HepG2 (cell line): ENCODE results near the gene STRIT1. TPM values are rescaled to one million over a fixed set of nuclear protein-coding genes. Genes with fewer than 3 reads are reported as not detected.

Source experiments
- ATAC-seq: fragments of 200-7000 bp; cut with Tn5 transposase; 3 replicates; pipeline ENCODE4 v1.9.1; 2020; ENCODE audit warnings: mild to moderate bottlenecking, moderate library complexity
- BruUV-seq: library from RNA; stranded (reverse); fragments of 400-500 nt; replicated peaks from 2 replicates; lab custom pipeline; 2021; lab: Mats Ljungman, UMichigan
- CTCF ChIA-PET: fragments of 300-600 bp; formaldehyde crosslinking; extraction: SDS; loops from one replicate; lab custom pipeline; 2021; ENCODE audit warnings: low total read pairs, inconsistent platforms, low intra/inter-chr PET ratio; lab: Yijun Ruan, JAX
- POLR2A ChIA-PET: fragments of 350-600 bp; sonication (Branson Sonifier 250); formaldehyde crosslinking; loops from one replicate; lab custom pipeline; 2020; ENCODE audit warnings: antibody characterized with exemption, inconsistent platforms; lab: Yijun Ruan, JAX
- DNase-seq: peaks from one replicate; pipeline ENCODE4 v3.0.0-alpha.2; 2015; ENCODE audit warnings: low spot score
- FAIRE-seq: peaks from 3 replicates; lab custom pipeline; 2011; peaks lifted over from hg19 to GRCh38; lab: Jason Lieb, UNC
- H2AFZ ChIP-seq: one replicate; pipeline ENCODE4 v1.6.1; 2011; ENCODE audit warnings: low read length, inconsistent platforms
- H3K27ac ChIP-seq: fragments of 300-600 bp; 3 replicates; pipeline ENCODE4 v1.8.0; 2011; ENCODE audit warnings: mixed run types, mild to moderate bottlenecking, mixed read lengths, low read length, inconsistent platforms; ENCODE audit not compliant: insufficient read depth; ENCODE audit errors: extremely low read length
- H3K27me3 ChIP-seq, 2 experiments: fragments of 200-600 bp in 1 of 2; 2 replicates in 1 of 2; 3 replicates in 1 of 2; pipeline versions ENCODE4 v1.6.0 to v1.8.0; 2011; ENCODE audit warnings: low read length in 2 of 2, mild to moderate bottlenecking in 2 of 2, moderate library complexity in 2 of 2, inconsistent platforms in 1 of 2; ENCODE audit not compliant: insufficient read depth in 2 of 2, control insufficient read depth in 1 of 2
- H3K36me3 ChIP-seq, 2 experiments: fragments of 200-600 bp in 1 of 2; replicated peaks in 1 of 2; 2 replicates in 1 of 2; 3 replicates in 1 of 2; pipeline versions ENCODE4 v1.5.1 to v1.8.0; 2011; ENCODE audit warnings: low read length in 2 of 2, inconsistent platforms in 1 of 2; ENCODE audit not compliant: insufficient read depth in 2 of 2, control insufficient read depth in 1 of 2
- H3K4me1 ChIP-seq: 2 replicates; pipeline ENCODE4 v1.5.1; 2012; ENCODE audit warnings: low read length, inconsistent platforms; ENCODE audit not compliant: insufficient read depth
- H3K4me2 ChIP-seq: 2 replicates; pipeline ENCODE4 v1.6.0; 2011; ENCODE audit warnings: low read depth, low read length, inconsistent platforms
- H3K4me3 ChIP-seq, 3 experiments: fragments of 200-600 bp in 1 of 3; sonication (generic), shearing (Covaris generic) in 1 of 3; replicated peaks in 1 of 3; 2 replicates each; pipeline ENCODE4 v1.5.1; 2011 to 2016; ENCODE audit warnings: low read length in 3 of 3, inconsistent platforms in 2 of 3, low read depth in 2 of 3, mild to moderate bottlenecking in 2 of 3, control low read depth in 1 of 3, mixed read lengths in 1 of 3; ENCODE audit not compliant: insufficient read depth in 1 of 3
- H3K79me2 ChIP-seq: one replicate; pipeline ENCODE4 v1.6.1; 2011; ENCODE audit warnings: low read length, inconsistent platforms; ENCODE audit not compliant: insufficient read depth
- H3K9ac ChIP-seq: 2 replicates; pipeline ENCODE4 v1.6.0; 2011; ENCODE audit warnings: mild to moderate bottlenecking, low read depth, low read length, inconsistent platforms; ENCODE audit not compliant: insufficient read depth
- H3K9me3 ChIP-seq: 2 replicates; pipeline ENCODE4 v1.5.1; 2012; ENCODE audit warnings: mild to moderate bottlenecking, low read length
- H4K20me1 ChIP-seq: 2 replicates; pipeline ENCODE4 v1.6.0; 2011; ENCODE audit warnings: inconsistent platforms, mild to moderate bottlenecking, low read length, moderate library complexity; ENCODE audit not compliant: insufficient read depth
- ARNT2 ChIP-seq: sonication (generic); formaldehyde crosslinking; IDR thresholded peaks from 2 replicates; pipeline ENCODE4 v1.8.0; 2022; ENCODE audit warnings: mild to moderate bottlenecking, low read depth, missing genetic modification reagents, moderate library complexity
- DMAP1 ChIP-seq: IDR thresholded peaks from 2 replicates; pipeline ENCODE4 v1.6.1; 2016
- ELF4 ChIP-seq: sonication (generic); formaldehyde crosslinking; IDR thresholded peaks from 2 replicates; pipeline ENCODE4 v1.5.0; 2020; ENCODE audit warnings: missing genetic modification reagents, mild to moderate bottlenecking, moderate library complexity, borderline replicate concordance
- GLI4 ChIP-seq: sonication (generic); formaldehyde crosslinking; IDR thresholded peaks from 2 replicates; pipeline ENCODE4 v1.5.1; 2020; ENCODE audit warnings: missing genetic modification reagents, mild to moderate bottlenecking, moderate library complexity, borderline replicate concordance
- PRDM4 ChIP-seq: sonication (generic); formaldehyde crosslinking; IDR thresholded peaks from 2 replicates; pipeline ENCODE4 v1.9.0; 2021; ENCODE audit warnings: missing genetic modification reagents, borderline replicate concordance
- SMARCE1 ChIP-seq: fragments of 450-650 bp; IDR thresholded peaks from 2 replicates; pipeline ENCODE4 v1.6.1; 2017; ENCODE audit warnings: borderline replicate concordance
- SOX5 ChIP-seq: IDR thresholded peaks from 2 replicates; pipeline ENCODE4 v1.6.1; 2016; ENCODE audit warnings: borderline replicate concordance
- TMF1 ChIP-seq: sonication (generic); formaldehyde crosslinking; IDR thresholded peaks from 2 replicates; pipeline ENCODE4 v1.8.1; 2022; ENCODE audit warnings: low read depth, missing genetic modification reagents
- ZMYM3 ChIP-seq: sonication (generic); formaldehyde crosslinking; IDR thresholded peaks from 2 replicates; pipeline ENCODE4 v1.5.1; 2020; ENCODE audit warnings: mild to moderate bottlenecking, missing genetic modification reagents
- ZNF207 ChIP-seq: fragments of 450-650 bp; IDR thresholded peaks from 2 replicates; pipeline ENCODE4 v1.6.1; 2016; ENCODE audit warnings: antibody characterized with exemption, borderline replicate concordance
- ZNF367 ChIP-seq: sonication (generic); formaldehyde crosslinking; IDR thresholded peaks from 2 replicates; pipeline ENCODE4 v1.4.0; 2020; ENCODE audit warnings: missing genetic modification reagents, borderline replicate concordance
- ZNF713 ChIP-seq: sonication (generic); formaldehyde crosslinking; IDR thresholded peaks from 2 replicates; pipeline ENCODE4 v1.4.0; 2020; ENCODE audit warnings: mild to moderate bottlenecking, missing genetic modification reagents
- WGBS: methylation state at CpG from one replicate; pipeline ENCODE4 v1.1.6; 2017; ENCODE audit warnings: low lambda C conversion rate; 5-methylcytosine and 5-hydroxymethylcytosine counted together
- in situ Hi-C: cut with HindIII; loops from 2 replicates; pipeline ENCODE4 v1.10.0; 2017; ENCODE audit warnings: low pct_unique_long_range_greater_than_20kb; ENCODE audit not compliant: extremely low pct_ligation_motif_present
- intact Hi-C: fragments of 100-400 bp; cut with micrococcal nuclease; formaldehyde crosslinking; loops from one replicate; pipeline ENCODE4 v1.10.0; 2022; ENCODE audit not compliant: unreplicated experiment
- polyA plus RNA-seq, 8 experiments: library from polyadenylated mRNA; depleted of rRNA in 3 of 8; stranded (reverse) in 7 of 8; unstranded in 1 of 8; fragments of >200 nt; fragmentation: Illumina TruSeq in 4 of 8; extraction: Trizol in 4 of 8; gene quantifications; 2 replicates each; pipeline versions ENCODE4 v1.2.1 to v1.2.3, GENCODE V29; 2011 to 2016; ENCODE audit warnings: low read depth in 4 of 8, missing spikeins in 1 of 8, mixed read lengths in 1 of 8; ENCODE audit not compliant: insufficient read depth in 1 of 8
- total RNA-seq, 5 experiments: library from RNA; depleted of rRNA; stranded (reverse); fragments of >200 nt; fragmentation: Illumina TruSeq; extraction: Trizol; gene quantifications; 2 replicates each; pipeline ENCODE4 v1.2.3, GENCODE V29; 2016; ENCODE audit warnings: low read depth in 1 of 5
- TF ChIP-seq, protein P1 (sequence below): sonication (generic); formaldehyde crosslinking; IDR thresholded peaks from 2 replicates; pipeline ENCODE4 v1.4.0; 2020; ENCODE audit warnings: mild to moderate bottlenecking, missing genetic modification reagents

Gene STRIT1
- total and polyA plus RNA-seq, 2 of the 13 experiments (the other 11 are each of a cell fraction or from before 2014, with no cell fraction given): not detected

DNA sequence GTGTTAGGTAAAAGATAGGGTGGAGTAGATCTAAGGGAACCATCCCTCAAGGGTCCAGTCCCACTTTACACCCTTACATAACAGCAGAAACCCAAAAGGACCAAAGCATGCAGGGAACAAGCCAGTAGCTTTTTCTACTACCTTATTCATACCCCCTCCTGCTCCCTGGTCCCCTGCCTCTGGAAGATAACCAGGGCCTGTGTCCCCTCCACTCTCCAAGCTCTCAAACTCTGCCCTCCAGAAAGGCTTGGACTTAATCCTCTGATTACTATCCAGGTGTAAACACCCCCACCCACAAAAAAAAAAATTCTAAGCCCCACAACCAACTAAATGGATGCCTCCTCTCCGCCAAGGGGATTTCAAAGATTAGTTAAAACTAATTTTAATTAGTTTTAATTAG lies 33.9 kb upstream of the STRIT1 start:
- WGBS: 9% methylated on average over 1 of the region's 1 CpG
- Histone ChIP-seq H3K4me2 (no peak overlapping the region), H3K36me3 (no peaks in the 10 kb centered on the region), H3K27ac (no peak overlapping the region), H3K4me3 (no peak overlapping the region), H2AFZ (no peak overlapping the region), H3K27me3 (no peaks in the 10 kb centered on the region), H3K79me2 (no peaks in the 10 kb centered on the region), H3K4me1 (no peaks in the 10 kb centered on the region), H3K9ac (no peak overlapping the region), H4K20me1 (no peaks in the 10 kb centered on the region), H3K9me3 (no peaks in the 10 kb centered on the region)
- in situ Hi-C loops: loop anchor here (10.0 kb wide), 2 partner anchors 423 to 983 kb away; no protein-coding TSS in a partner anchor
- ChIA-PET POLR2A (no interaction called here), CTCF (no interaction called here)
- FAIRE-seq (no peak), ATAC-seq (no peak), DNase-seq (no peak)
- no TSS peak for BruUV-seq
- intact Hi-C loops: loop anchor here (10.0 kb wide), 2 partner anchors 243 to 643 kb away; partner anchors contain the start of gene MME
- no peak for TF ChIP-seq GLI4
- no peak for TF ChIP-seq ARNT2 (CRISPR knock-in tag)
- TF ChIP-seq DMAP1 (CRISPR knock-in tag): no peak
- TF ChIP-seq ZNF367 (CRISPR knock-in tag): no peak
- TF ChIP-seq SMARCE1: no peak
- no peak for TF ChIP-seq ZMYM3
- TF ChIP-seq, protein P1, sequence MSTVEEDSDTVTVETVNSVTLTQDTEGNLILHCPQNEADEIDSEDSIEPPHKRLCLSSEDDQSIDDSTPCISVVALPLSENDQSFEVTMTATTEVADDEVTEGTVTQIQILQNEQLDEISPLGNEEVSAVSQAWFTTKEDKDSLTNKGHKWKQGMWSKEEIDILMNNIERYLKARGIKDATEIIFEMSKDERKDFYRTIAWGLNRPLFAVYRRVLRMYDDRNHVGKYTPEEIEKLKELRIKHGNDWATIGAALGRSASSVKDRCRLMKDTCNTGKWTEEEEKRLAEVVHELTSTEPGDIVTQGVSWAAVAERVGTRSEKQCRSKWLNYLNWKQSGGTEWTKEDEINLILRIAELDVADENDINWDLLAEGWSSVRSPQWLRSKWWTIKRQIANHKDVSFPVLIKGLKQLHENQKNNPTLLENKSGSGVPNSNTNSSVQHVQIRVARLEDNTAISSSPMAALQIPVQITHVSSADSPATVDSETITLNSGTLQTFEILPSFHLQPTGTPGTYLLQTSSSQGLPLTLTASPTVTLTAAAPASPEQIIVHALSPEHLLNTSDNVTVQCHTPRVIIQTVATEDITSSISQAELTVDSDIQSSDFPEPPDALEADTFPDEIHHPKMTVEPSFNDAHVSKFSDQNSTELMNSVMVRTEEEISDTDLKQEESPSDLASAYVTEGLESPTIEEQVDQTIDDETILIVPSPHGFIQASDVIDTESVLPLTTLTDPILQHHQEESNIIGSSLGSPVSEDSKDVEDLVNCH (CRISPR knock-in tag): no peak
- no peak for TF ChIP-seq SOX5 (CRISPR knock-in tag)
- no peak for TF ChIP-seq ZNF713
- no peak for TF ChIP-seq ZNF207
- TF ChIP-seq ELF4 (CRISPR knock-in tag): no peak
- no peak for TF ChIP-seq PRDM4
- TF ChIP-seq TMF1 (CRISPR knock-in tag): no peak
